Activated naive CD4-positive, alpha-beta T cell treated with anti-CD3 and anti-CD28 coated beads, Interleukin-2, amount 10 ng/mL, durations not matched to agents 5 hours and 36 hours (primary cell): ENCODE measurements around the gene PFKFB3. TPM values are rescaled to one million over a fixed set of nuclear protein-coding genes. Genes with fewer than 3 reads are reported as not detected.

Experiments
- total RNA-seq, 2 experiments: library from RNA; stranded (reverse); gene quantifications; one replicate each; pipeline ENCODE4 v1.2.3, GENCODE V29; 2021

The PFKFB3 gene
- 10 to 100 TPM; 81.9 to 89.0 TPM for total RNA-seq

GRCh38 chr10:6202684-6203330, at the start of gene PFKFB3:
Gene PFKFB3 (plus strand): TSS chr10:6202932. CDS start chr10:6203261, 329 bp downstream.

Other genes starting within 250 kb of the PFKFB3 start
- gene IL15RA, start 225.4 kb upstream of the PFKFB3 start, total RNA-seq: 10 to 100 TPM; 15.7 to 16.5 TPM
- gene IL2RA, start 140.6 kb upstream of the PFKFB3 start, total RNA-seq: 100 to 1,000 TPM; 203 to 211 TPM
- gene RBM17, start 113.9 kb upstream of the PFKFB3 start, total RNA-seq: 100 to 1,000 TPM; 154 to 161 TPM